HTERT RPE-1 (cell line): ENCODE results near the gene KRT79.

ENCODE experiments used
- in situ Hi-C: fragments of 300-500 bp; cut with MboI; formaldehyde crosslinking; loops from 4 replicates; pipeline ENCODE4 v1.14.3; 2020; ENCODE audit warnings: low sequenced_read_pairs

KRT79 gene

GRCh38 chr12:52792185-52793029 lies 41.7 kb downstream of the KRT79 start:
- in situ Hi-C loops, result no loop called here

- in situ Hi-C loops, result no loop called here
These were observed 42.6 kb downstream of the KRT79 start for GRCh38 chr12:52791271-52792184.

GRCh38 chr12:52790427-52791270 lies 43.5 kb downstream of the KRT79 start:
- in situ Hi-C loops, result no loop called here

GRCh38 chr12:52789637-52790426 lies 44.3 kb downstream of the KRT79 start:
- in situ Hi-C loops, result no loop called here

GRCh38 chr12:52788876-52789636 lies 45.1 kb downstream of the KRT79 start:
- in situ Hi-C loops, result no loop called here

GRCh38 chr12:52788192-52788875 lies 45.8 kb downstream of the KRT79 start:
- in situ Hi-C loops, result no loop called here

- in situ Hi-C loops, result no loop called here
These were observed 46.6 kb downstream of the KRT79 start for GRCh38 chr12:52787324-52788191.

GRCh38 chr12:52784909-52785308 lies 49.2 kb downstream of the KRT79 start:
- in situ Hi-C loops, result no loop called here

- in situ Hi-C loops, result no loop called here
These were observed 50.4 kb downstream of the KRT79 start for GRCh38 chr12:52783563-52784316.

- in situ Hi-C loops, result no loop called here
These were observed 51.6 kb downstream of the KRT79 start for GRCh38 chr12:52782502-52782901.

GRCh38 chr12:52781399-52782082 lies 52.6 kb downstream of the KRT79 start:
- in situ Hi-C loops, result no loop called here

- in situ Hi-C loops, result no loop called here
These were observed 54.2 kb downstream of the KRT79 start for GRCh38 chr12:52779914-52780313.

GRCh38 chr12:52778833-52779232 lies 55.3 kb downstream of the KRT79 start:
- in situ Hi-C loops, result no loop called here

GRCh38 chr12:52777566-52777965 lies 56.5 kb downstream of the KRT79 start:
- in situ Hi-C loops, result no loop called here

- in situ Hi-C loops, result no loop called here
These were observed 57.2 kb downstream of the KRT79 start, which contains the start of gene KRT76 for GRCh38 chr12:52776913-52777395. KRT76 (minus strand) TSS chr12:52777345; CDS start chr12:52777291, 54 bp downstream.

GRCh38 chr12:52776435-52776834 lies 57.7 kb downstream of the KRT79 start:
- in situ Hi-C loops, result no loop called here
